H9 (cell line): ENCODE measurements around the gene ZBTB7A. TPM values are rescaled to one million over a fixed set of nuclear protein-coding genes. Genes with fewer than 3 reads are reported as not detected.

ENCODE experiments used
- DNase-seq: peaks from one replicate; pipeline ENCODE4 v3.0.0-alpha.2; 2017
- H2AFZ ChIP-seq: one replicate; pipeline ENCODE4 v1.6.1; 2013; ENCODE audit warnings: mild to moderate bottlenecking, low read length, control low read depth, moderate library complexity
- H2AK5ac ChIP-seq: 2 replicates; pipeline ENCODE4 v1.6.1; 2013; ENCODE audit warnings: low read length, control low read depth, mixed read lengths; ENCODE audit not compliant: insufficient read length
- H2BK120ac ChIP-seq: one replicate; pipeline ENCODE4 v1.6.1; 2013; ENCODE audit warnings: low read depth, mild to moderate bottlenecking, low read length, control low read depth, inconsistent platforms; ENCODE audit not compliant: poor library complexity, severe bottlenecking
- H2BK12ac ChIP-seq: 2 replicates; pipeline ENCODE4 v1.6.1; 2013; ENCODE audit warnings: low read length, control low read depth, mixed read lengths, low read depth; ENCODE audit not compliant: insufficient read length
- H2BK15ac ChIP-seq: 2 replicates; pipeline ENCODE4 v1.6.1; 2013; ENCODE audit warnings: low read depth, low read length, control low read depth
- H2BK20ac ChIP-seq: one replicate; pipeline ENCODE4 v1.6.1; 2013; ENCODE audit warnings: low read depth, mild to moderate bottlenecking, low read length, control low read depth, inconsistent platforms; ENCODE audit not compliant: poor library complexity, severe bottlenecking
- H2BK5ac ChIP-seq: 2 replicates; pipeline ENCODE4 v1.6.1; 2013; ENCODE audit warnings: low read length, control low read depth, mixed read lengths; ENCODE audit not compliant: insufficient read length
- H3K14ac ChIP-seq: 2 replicates; pipeline ENCODE4 v1.6.1; 2013; ENCODE audit warnings: low read length, control low read depth; ENCODE audit not compliant: insufficient read depth
- H3K18ac ChIP-seq: 2 replicates; pipeline ENCODE4 v1.6.1; 2013; ENCODE audit warnings: low read depth, mild to moderate bottlenecking, mixed read lengths, low read length, control low read depth; ENCODE audit not compliant: insufficient read length
- H3K23ac ChIP-seq: 2 replicates; pipeline ENCODE4 v1.6.1; 2013; ENCODE audit warnings: low read length, control low read depth, mixed read lengths, low read depth; ENCODE audit not compliant: insufficient read length
- H3K23me2 ChIP-seq: 2 replicates; pipeline ENCODE4 v1.6.1; 2013; ENCODE audit warnings: low read depth, mild to moderate bottlenecking, mixed read lengths, low read length, control low read depth; ENCODE audit not compliant: insufficient read length, poor library complexity, severe bottlenecking
- H3K27ac ChIP-seq: 2 replicates; pipeline ENCODE4 v1.5.1; 2013; ENCODE audit warnings: low read length, control low read depth, mixed read lengths, low read depth; ENCODE audit not compliant: insufficient read length
- H3K27me3 ChIP-seq: 2 replicates; pipeline ENCODE4 v1.6.1; 2013; ENCODE audit warnings: low read length, control low read depth, inconsistent platforms; ENCODE audit not compliant: insufficient read depth
- H3K4ac ChIP-seq: 2 replicates; pipeline ENCODE4 v1.6.1; 2013; ENCODE audit warnings: low read depth, mild to moderate bottlenecking, control low read depth, inconsistent platforms, low read length, moderate library complexity
- H3K4me1 ChIP-seq: 2 replicates; pipeline ENCODE4 v1.6.1; 2013; ENCODE audit warnings: low read length, control low read depth, inconsistent platforms; ENCODE audit not compliant: insufficient read depth
- H3K4me2 ChIP-seq: 2 replicates; pipeline ENCODE4 v1.6.1; 2013; ENCODE audit warnings: low read length, control low read depth, mixed read lengths; ENCODE audit not compliant: insufficient read length, insufficient read depth
- H3K56ac ChIP-seq: 2 replicates; pipeline ENCODE4 v1.6.1; 2013; ENCODE audit warnings: low read depth, mild to moderate bottlenecking, mixed read lengths, low read length, control low read depth; ENCODE audit not compliant: insufficient read length
- H3K79me1 ChIP-seq: 2 replicates; pipeline ENCODE4 v1.6.1; 2013; ENCODE audit warnings: low read depth, mild to moderate bottlenecking, moderate library complexity, low read length, control low read depth, inconsistent platforms; ENCODE audit not compliant: insufficient read depth, poor library complexity, severe bottlenecking
- H3K79me2 ChIP-seq: 2 replicates; pipeline ENCODE4 v1.6.1; 2013; ENCODE audit warnings: low read length, control low read depth, inconsistent platforms; ENCODE audit not compliant: insufficient read depth
- H3K9ac ChIP-seq: 2 replicates; pipeline ENCODE4 v1.6.1; 2013; ENCODE audit warnings: low read length, control low read depth, mixed read lengths; ENCODE audit not compliant: insufficient read length; ENCODE audit errors: extremely low read depth
- H3K9me3 ChIP-seq: one replicate; pipeline ENCODE4 v1.6.1; 2013; ENCODE audit warnings: low read depth, low read length, inconsistent platforms; ENCODE audit not compliant: control insufficient read depth
- H3T11ph ChIP-seq: one replicate; pipeline ENCODE4 v1.6.1; 2013; ENCODE audit warnings: mild to moderate bottlenecking, low read length, control low read depth, inconsistent platforms
- H4K20me1 ChIP-seq: one replicate; pipeline ENCODE4 v1.6.1; 2013; ENCODE audit not compliant: control insufficient read depth, insufficient read length, insufficient read depth
- H4K5ac ChIP-seq: 2 replicates; pipeline ENCODE4 v1.6.1; 2013; ENCODE audit warnings: low read depth, mild to moderate bottlenecking, mixed read lengths, low read length, control low read depth; ENCODE audit not compliant: insufficient read length
- H4K8ac ChIP-seq: replicated peaks from 2 replicates; pipeline ENCODE4 v1.6.1; 2013; ENCODE audit warnings: low read length, control low read depth, mixed read lengths, low read depth; ENCODE audit not compliant: insufficient read length
- H4K91ac ChIP-seq: 2 replicates; pipeline ENCODE4 v1.6.1; 2013; ENCODE audit warnings: low read depth, mild to moderate bottlenecking, moderate library complexity, mixed read lengths, low read length, control low read depth; ENCODE audit not compliant: insufficient read length
- H3K27ac Mint-ChIP-seq, 3 experiments: 2 replicates in 2 of 3; 3 replicates in 1 of 3; pipeline ENCODE4 v1.8.0; 2020 to 2021; ENCODE audit warnings: mixed read lengths in 3 of 3, mild to moderate bottlenecking in 1 of 3, moderate library complexity in 1 of 3
- H3K27me3 Mint-ChIP-seq: 2 replicates; pipeline ENCODE4 v1.8.0; 2021; ENCODE audit warnings: low read depth, mild to moderate bottlenecking, moderate library complexity, mixed read lengths
- H3K36me3 Mint-ChIP-seq, 3 experiments: 2 replicates in 2 of 3; 3 replicates in 1 of 3; pipeline ENCODE4 v1.8.0; 2020 to 2021; ENCODE audit warnings: low read depth in 3 of 3, mixed read lengths in 3 of 3; ENCODE audit not compliant: insufficient read depth in 1 of 3
- H3K4me1 Mint-ChIP-seq, 2 experiments: 2 replicates each; pipeline ENCODE4 v1.8.0; 2020; ENCODE audit warnings: mixed read lengths in 2 of 2
- H3K4me3 Mint-ChIP-seq, 2 experiments: 2 replicates in 1 of 2; 3 replicates in 1 of 2; pipeline ENCODE4 v1.8.0; 2020 to 2021; ENCODE audit warnings: mild to moderate bottlenecking in 2 of 2, mixed read lengths in 2 of 2, moderate library complexity in 1 of 2
- H3K9me3 Mint-ChIP-seq, 2 experiments: 2 replicates in 1 of 2; 3 replicates in 1 of 2; pipeline ENCODE4 v1.8.0; 2020; ENCODE audit warnings: mild to moderate bottlenecking in 2 of 2, mixed read lengths in 2 of 2, moderate library complexity in 1 of 2
- CTCF ChIP-seq: fragments of 200-600 bp; sonication (generic); conservative IDR thresholded peaks from 3 replicates; pipeline ENCODE4 v1.8.0; 2021; ENCODE audit warnings: antibody characterized with exemption, mild to moderate bottlenecking
- WGBS: extraction: QIAGEN DNeasy Blood & Tissue Kit; methylation state at CpG from one replicate; pipeline ENCODE4 v1.1.7; 2013; ENCODE audit warnings: missing lambda C conversion rate, low lambda C conversion rate, mixed read lengths; ENCODE audit not compliant: insufficient read length; ENCODE audit errors: extremely low coverage; 5-methylcytosine and 5-hydroxymethylcytosine counted together
- total RNA-seq: library from RNA; stranded (reverse); gene quantifications from 2 replicates; pipeline ENCODE4 v1.2.1, GENCODE V29; 2021

Gene ZBTB7A
- total RNA-seq, 1 experiment from 2014 or later, result 24.9 TPM

- H3K4me1 Mint-ChIP-seq, result no peaks in the 10 kb centered on the region
- Histone ChIP-seq H2BK5ac (no peak overlapping the region), H3K18ac (no peak overlapping the region), H3K9ac (no peak overlapping the region), H2BK12ac (no peak overlapping the region), H4K91ac (no peak overlapping the region), H3K27ac (no peak overlapping the region), H3K14ac (no peak overlapping the region), H3K56ac (no peak overlapping the region), H3K4ac (no peak overlapping the region), H3K23me2 (no peaks in the 10 kb centered on the region), H3K23ac (no peak overlapping the region), H3K79me2 (no peaks in the 10 kb centered on the region), H3K4me1 (no peaks in the 10 kb centered on the region), H3T11ph (no peak overlapping the region), H3K4me2 (no peak overlapping the region), H3K79me1 (no peaks in the 10 kb centered on the region), H2AK5ac (no peak overlapping the region), H2BK20ac (no peak overlapping the region), H4K8ac (no peak overlapping the region), H2BK15ac (no peak overlapping the region), H3K27me3 (no peaks in the 10 kb centered on the region), H3K9me3 (no peaks in the 10 kb centered on the region), H4K20me1 (peaks cover 3% of the 10 kb centered on the region), H2BK120ac (no peak overlapping the region), H4K5ac (no peak overlapping the region), H2AFZ (no peak overlapping the region)
- peaks cover 23 to 50% (median 35%) of the 10 kb centered on the region in 3 experiments; a peak in 6 of 7 replicates for H3K36me3 Mint-ChIP-seq
- no CpG with 5 or more reads among the region's 35 CpGs for WGBS
- H3K9me3 Mint-ChIP-seq, result no peaks in the 10 kb centered on the region
- H3K27me3 Mint-ChIP-seq, result no peaks in the 10 kb centered on the region
- H3K27ac Mint-ChIP-seq, result no peak overlapping the region
- no peak overlapping the region for H3K4me3 Mint-ChIP-seq
- no peak for DNase-seq
- TF ChIP-seq CTCF, result no peak
Measured at GRCh38 chr19:4094761-4095487, 28.2 kb upstream of the ZBTB7A start.
